Mucosa of descending colon (tissue), 3 donors: ENCODE data around the gene EGLN3. TPM values are rescaled to one million over a fixed set of nuclear protein-coding genes. Genes with fewer than 3 reads are reported as not detected.

Experiments used
- ATAC-seq: fragments of 200-7000 bp; cut with Tn5 transposase; one replicate; pipeline ENCODE4 v1.9.1; 2020; ENCODE audit warnings: mild to moderate bottlenecking, moderate library complexity
- DNase-seq, 3 donors: peaks; one replicate each; pipeline ENCODE4 v3.0.0-alpha.2; 2020
- H3K36me3 ChIP-seq: fragments of 200-600 bp; one replicate; pipeline ENCODE4 v1.8.0; 2021; ENCODE audit warnings: low read depth, mild to moderate bottlenecking
- H3K4me1 ChIP-seq: fragments of 200-600 bp; one replicate; pipeline ENCODE4 v1.8.0; 2021; ENCODE audit warnings: low read depth, mild to moderate bottlenecking
- H3K4me3 ChIP-seq: fragments of 200-600 bp; one replicate; pipeline ENCODE4 v1.8.0; 2021; ENCODE audit warnings: mild to moderate bottlenecking
- H3K9me3 ChIP-seq: fragments of 200-600 bp; one replicate; pipeline ENCODE4 v1.8.0; 2021; ENCODE audit warnings: mild to moderate bottlenecking
- intact Hi-C, 2 donors: fragments of 100-400 bp; cut with DNase I in 1 of 2; cut with micrococcal nuclease in 1 of 2; formaldehyde crosslinking; loops; one replicate each; pipeline versions ENCODE4 v1.11.0 to v1.11.1; 2022; cut with DNase I, micrococcal nuclease
- total RNA-seq, 3 donors: library from RNA; stranded (reverse); fragmentation: NEBNext Ultra II Directional in 2 of 3; extraction: Animal tissue kit (Norgen Biotek cat#: 25700) in 2 of 3; gene quantifications; one replicate each; pipeline versions ENCODE4 v1.2.1 to v1.2.4, GENCODE V29; 2021 to 2023
- TF ChIP-seq, protein P1 (sequence below): fragments of 200-600 bp; IDR thresholded peaks from one replicate; pipeline ENCODE4 v1.8.0; 2022; ENCODE audit warnings: antibody characterized with exemption, mild to moderate bottlenecking
- donor health status: DM: no; HTN: no; CAD: no; lungs with moderate emphysema.
- donor health status: DM: no; HTN: no; CAD: no.
- donor health status: DM: no; HTN: yes; CAD: no.

The EGLN3 gene
- total RNA-seq, 3 donors from 2014 or later: 50.8 to 140 (median 72.8) TPM

DNA sequence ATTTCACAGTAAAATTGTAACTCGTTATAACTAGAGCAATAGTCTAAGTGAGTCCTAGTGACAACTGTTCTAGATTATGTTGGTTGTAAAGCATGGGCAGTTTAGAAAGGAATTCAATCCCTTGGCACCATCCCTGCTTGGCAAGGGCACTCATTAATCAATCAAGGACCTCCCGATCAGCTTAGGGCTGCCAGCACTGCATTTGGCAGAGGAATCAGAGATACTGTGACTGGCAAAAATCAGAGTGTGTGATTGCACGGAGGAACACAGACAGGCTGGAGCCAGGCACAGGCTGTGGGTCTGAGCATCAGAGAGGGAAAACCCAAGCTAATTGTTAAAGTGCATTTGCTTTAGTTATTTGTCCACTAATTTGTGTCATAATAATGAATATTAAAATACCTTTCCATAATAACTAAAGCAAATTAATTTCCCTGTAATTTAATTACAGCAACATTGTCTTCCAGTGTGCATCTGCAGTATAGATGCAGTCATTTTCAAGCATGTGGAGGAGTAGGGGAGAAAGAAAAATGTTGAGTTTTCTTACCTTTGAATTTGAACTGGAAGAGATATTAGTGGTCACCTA lies 3.2 kb upstream of the EGLN3 start:
- TF ChIP-seq, protein P1, sequence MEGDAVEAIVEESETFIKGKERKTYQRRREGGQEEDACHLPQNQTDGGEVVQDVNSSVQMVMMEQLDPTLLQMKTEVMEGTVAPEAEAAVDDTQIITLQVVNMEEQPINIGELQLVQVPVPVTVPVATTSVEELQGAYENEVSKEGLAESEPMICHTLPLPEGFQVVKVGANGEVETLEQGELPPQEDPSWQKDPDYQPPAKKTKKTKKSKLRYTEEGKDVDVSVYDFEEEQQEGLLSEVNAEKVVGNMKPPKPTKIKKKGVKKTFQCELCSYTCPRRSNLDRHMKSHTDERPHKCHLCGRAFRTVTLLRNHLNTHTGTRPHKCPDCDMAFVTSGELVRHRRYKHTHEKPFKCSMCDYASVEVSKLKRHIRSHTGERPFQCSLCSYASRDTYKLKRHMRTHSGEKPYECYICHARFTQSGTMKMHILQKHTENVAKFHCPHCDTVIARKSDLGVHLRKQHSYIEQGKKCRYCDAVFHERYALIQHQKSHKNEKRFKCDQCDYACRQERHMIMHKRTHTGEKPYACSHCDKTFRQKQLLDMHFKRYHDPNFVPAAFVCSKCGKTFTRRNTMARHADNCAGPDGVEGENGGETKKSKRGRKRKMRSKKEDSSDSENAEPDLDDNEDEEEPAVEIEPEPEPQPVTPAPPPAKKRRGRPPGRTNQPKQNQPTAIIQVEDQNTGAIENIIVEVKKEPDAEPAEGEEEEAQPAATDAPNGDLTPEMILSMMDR: no peak
- Histone ChIP-seq H3K36me3 (no peaks in the 10 kb centered on the region), H3K4me3 (no peak overlapping the region), H3K9me3 (no peaks in the 10 kb centered on the region), H3K4me1 (peaks cover 6% of the 10 kb centered on the region)
- intact Hi-C loops: no loop called here
- DNase-seq: no peak
- no peak for ATAC-seq

DNA sequence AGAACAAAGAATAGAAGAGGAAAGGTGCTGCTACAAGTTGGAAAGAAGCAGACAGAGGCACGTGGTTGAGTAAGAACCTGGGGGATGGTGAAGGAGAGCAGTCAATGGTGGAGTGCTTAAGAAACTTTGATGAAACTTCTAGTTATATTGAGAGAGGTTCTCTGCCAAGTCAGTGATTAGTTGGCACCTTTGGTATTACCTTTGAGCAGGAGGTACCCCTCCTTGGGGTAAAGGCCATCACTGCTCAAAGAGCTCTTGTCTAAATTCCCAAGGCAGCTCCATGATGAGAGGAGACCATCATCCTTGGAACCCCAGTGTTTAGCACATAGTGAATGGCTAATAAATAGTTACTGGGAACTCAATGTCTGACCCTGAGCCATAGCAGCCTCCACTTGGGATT lies 1.7 kb upstream of the EGLN3 start:
- peaks cover 6% of the 10 kb centered on the region for H3K4me1 ChIP-seq
- no peak overlapping the region for H3K4me3 ChIP-seq
- H3K9me3 ChIP-seq: no peaks in the 10 kb centered on the region
- ATAC-seq (no peak), DNase-seq (no peak)
- no peaks in the 10 kb centered on the region for H3K36me3 ChIP-seq
- intact Hi-C loops: no loop called here
- TF ChIP-seq, protein P1: no peak

DNA sequence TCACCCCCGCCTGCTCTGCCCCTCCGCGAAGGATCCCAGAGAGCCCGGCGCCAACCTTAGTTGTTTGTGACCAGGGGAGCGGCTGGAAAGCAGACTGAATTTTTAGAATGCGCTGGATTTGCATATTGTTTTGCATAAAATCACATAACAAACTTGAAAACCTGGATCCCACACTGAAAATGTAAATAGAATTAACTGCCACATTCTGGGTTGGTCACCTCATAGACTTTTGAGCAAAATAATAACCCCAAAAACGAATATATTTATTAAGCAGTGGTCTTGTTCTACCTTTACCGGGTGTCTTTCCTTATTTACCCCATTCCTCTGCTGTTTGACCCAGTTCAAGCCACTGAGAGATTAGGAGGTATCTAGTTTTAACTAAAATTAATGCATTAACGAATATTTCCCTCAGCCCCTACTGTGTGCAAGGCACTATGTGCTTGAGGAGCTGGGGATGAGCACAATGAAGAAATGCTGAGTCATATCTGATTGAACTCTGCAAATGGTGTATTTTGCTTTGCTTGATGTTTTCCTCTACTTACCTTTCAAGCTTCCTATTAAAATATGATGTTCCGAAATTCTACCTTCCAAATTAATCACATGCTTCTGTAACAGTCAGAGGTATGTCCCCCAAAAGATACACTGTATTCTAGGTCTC lies 438 bp upstream of the EGLN3 start:
- no peaks in the 10 kb centered on the region for H3K36me3 ChIP-seq
- intact Hi-C loops: no loop called here
- no peak for ATAC-seq
- H3K4me1 ChIP-seq: peaks cover 9% of the 10 kb centered on the region
- H3K9me3 ChIP-seq: no peaks in the 10 kb centered on the region
- DNase-seq: no peak
- TF ChIP-seq, protein P1: no peak
- H3K4me3 ChIP-seq: peak overlapping the region; percentile 45

DNA sequence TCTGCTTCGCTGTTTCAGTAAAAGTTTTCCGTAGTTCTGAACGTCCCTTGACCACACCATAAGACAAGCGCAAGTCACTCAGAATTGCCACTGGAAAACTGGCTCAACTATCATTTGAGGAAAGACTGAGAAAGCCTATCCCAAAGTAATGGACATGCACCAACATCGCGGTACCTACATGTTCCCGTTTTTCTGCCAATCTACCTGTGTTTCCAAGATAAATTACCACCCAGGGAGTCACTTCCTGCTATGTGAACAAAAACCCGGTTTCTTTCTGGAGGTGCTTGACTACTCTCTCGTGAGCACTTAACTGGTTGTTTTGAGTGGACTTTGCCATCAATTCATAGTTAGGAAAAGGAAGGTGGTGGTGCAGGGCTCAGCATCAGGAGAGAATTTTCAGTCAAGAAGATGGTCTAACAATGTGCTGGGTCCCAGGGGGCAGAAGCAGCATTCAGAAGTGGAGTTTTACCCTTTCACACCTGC lies 1.4 kb downstream of the EGLN3 start:
- peaks cover 9% of the 10 kb centered on the region for H3K4me1 ChIP-seq

DNA sequence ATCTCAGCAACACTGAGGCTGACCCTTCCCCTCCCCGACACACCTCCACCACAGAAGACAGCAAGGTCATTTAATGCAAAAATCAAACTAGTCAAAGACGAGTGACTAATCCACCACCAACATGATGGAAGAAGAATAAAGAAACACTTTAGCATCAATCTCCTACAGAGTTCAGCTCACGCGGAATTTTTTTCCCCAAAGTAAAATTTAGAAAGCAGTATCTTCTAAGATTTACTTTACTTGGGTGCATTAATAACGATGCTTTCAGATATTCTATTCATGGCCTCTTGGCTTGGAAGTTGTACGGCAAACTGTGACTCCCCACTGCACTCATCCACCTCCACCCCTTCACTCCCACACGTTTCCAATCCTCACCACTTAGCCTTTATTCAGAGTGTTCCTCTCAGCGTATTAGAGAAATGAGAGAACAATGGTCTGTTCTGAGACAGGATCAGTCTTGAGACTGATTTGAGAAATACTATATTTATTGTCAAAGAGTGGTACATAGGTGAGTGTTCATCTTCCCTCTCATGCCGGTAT lies 1.9 kb downstream of the EGLN3 start:
- TF ChIP-seq, protein P1: no peak
- intact Hi-C loops: no loop called here
- Histone ChIP-seq H3K4me3 (peak overlapping the region; percentile 9), H3K9me3 (no peaks in the 10 kb centered on the region), H3K4me1 (peaks cover 10% of the 10 kb centered on the region), H3K36me3 (no peaks in the 10 kb centered on the region)
- no peak for ATAC-seq
- DNase-seq: no peak

More for the DNA sequence above, 1.4 kb downstream of the EGLN3 start:
- TF ChIP-seq, protein P1: no peak
- ATAC-seq (peak; percentile 43), DNase-seq (peak in 1 of 3 donors; percentile 35)
- H3K4me3 ChIP-seq: peak overlapping the region; percentile 45
- H3K36me3 ChIP-seq: no peaks in the 10 kb centered on the region
- H3K9me3 ChIP-seq: no peaks in the 10 kb centered on the region
- intact Hi-C loops: no loop called here
